Measurements from ENCODE around the gene AXL. TPM values are rescaled to one million over a fixed set of nuclear protein-coding genes. Genes with fewer than 3 reads are reported as not detected.

Gene AXL
- total RNA-seq, 1 donor from 2014 or later = 250 TPM

- H3K4me3 Mint-ChIP-seq (ENCODE audit: unreplicated experiment) = peak overlapping the region; percentile 98
- H3K9me3 Mint-ChIP-seq (ENCODE audit: unreplicated experiment) = no peaks in the 10 kb centered on the region
- peaks cover 40% of the 10 kb centered on the region for H3K4me1 Mint-ChIP-seq (ENCODE audit: unreplicated experiment)
- no peaks in the 10 kb centered on the region for H3K27me3 Mint-ChIP-seq (ENCODE audit: unreplicated experiment)
- DNase-seq (ENCODE audit: extremely low spot score, unreplicated experiment) = peak; percentile 86
- peaks cover 21% of the 10 kb centered on the region for H3K36me3 Mint-ChIP-seq (ENCODE audit: unreplicated experiment)
- H3K27ac Mint-ChIP-seq (ENCODE audit: unreplicated experiment) = peak overlapping the region; percentile 100
- TF ChIP-seq CTCF (IDR thresholded peaks at IDR 0.05) = no peak
Observed at GRCh38 chr19:41263042-41263849, 44.2 kb downstream of the AXL start.

GRCh38 chr19:41263850-41264580 is 45.0 kb downstream of the AXL start, which contains the start of gene HNRNPUL1:
TSS of gene HNRNPUL1 (plus strand) at chr19:41264372. CDS start at chr19:41264504, 132 bp downstream.
- H3K27ac Mint-ChIP-seq (ENCODE audit: unreplicated experiment) = peak within 1 kb of the TSS; percentile 100
- no peaks in the 10 kb centered on the region for H3K27me3 Mint-ChIP-seq (ENCODE audit: unreplicated experiment)
- peaks cover 40% of the 10 kb centered on the region for H3K4me1 Mint-ChIP-seq (ENCODE audit: unreplicated experiment)
- peaks cover 17% of the 10 kb centered on the region for H3K36me3 Mint-ChIP-seq (ENCODE audit: unreplicated experiment)
- no peaks in the 10 kb centered on the region for H3K9me3 Mint-ChIP-seq (ENCODE audit: unreplicated experiment)
- peak; percentile 51 for TF ChIP-seq CTCF (IDR thresholded peaks at IDR 0.05)
- H3K4me3 Mint-ChIP-seq (ENCODE audit: unreplicated experiment) = peak within 1 kb of the TSS; percentile 98
- peak; percentile 100 for DNase-seq (ENCODE audit: extremely low spot score, unreplicated experiment)

GRCh38 chr19:41264581-41265394 is 45.8 kb downstream of the AXL start:
- Mint-ChIP-seq H3K9me3 (ENCODE audit: unreplicated experiment) (no peaks in the 10 kb centered on the region), H3K4me1 (ENCODE audit: unreplicated experiment) (peaks cover 40% of the 10 kb centered on the region), H3K36me3 (ENCODE audit: unreplicated experiment) (peaks cover 14% of the 10 kb centered on the region), H3K27me3 (ENCODE audit: unreplicated experiment) (no peaks in the 10 kb centered on the region), H3K4me3 (ENCODE audit: unreplicated experiment) (peak overlapping the region; percentile 96), H3K27ac (ENCODE audit: unreplicated experiment) (peak overlapping the region; percentile 100)
- no peak for TF ChIP-seq CTCF (IDR thresholded peaks at IDR 0.05)
- DNase-seq (ENCODE audit: extremely low spot score, unreplicated experiment) = no peak

- Mint-ChIP-seq H3K4me1 (ENCODE audit: unreplicated experiment) (peaks cover 40% of the 10 kb centered on the region), H3K36me3 (ENCODE audit: unreplicated experiment) (peaks cover 12% of the 10 kb centered on the region), H3K4me3 (ENCODE audit: unreplicated experiment) (peak overlapping the region; percentile 96), H3K27ac (ENCODE audit: unreplicated experiment) (peak overlapping the region; percentile 100), H3K9me3 (ENCODE audit: unreplicated experiment) (no peaks in the 10 kb centered on the region), H3K27me3 (ENCODE audit: unreplicated experiment) (no peaks in the 10 kb centered on the region)
- no peak for DNase-seq (ENCODE audit: extremely low spot score, unreplicated experiment)
- no peak for TF ChIP-seq CTCF (IDR thresholded peaks at IDR 0.05)
Observed at GRCh38 chr19:41265395-41266153, 46.6 kb downstream of the AXL start.

All from osteocyte (in vitro differentiated cells).